Loucy (cell line): ENCODE results near the gene SMAP1.

Experiments
- EZH2phosphoT487 ChIP-seq: fragments of 200-600 bp; IDR thresholded peaks from 2 replicates; pipeline ENCODE4 v1.6.1; 2018; ENCODE audit warnings: antibody characterized with exemption, mild to moderate bottlenecking, moderate library complexity, borderline replicate concordance
- TF ChIP-seq, protein P1 (sequence below): fragments of 200-600 bp; sonication (generic); conservative IDR thresholded peaks from 2 replicates; pipeline ENCODE4 v1.5.1; 2014; ENCODE audit warnings: mild to moderate bottlenecking, antibody characterized with exemption, low read length

DNA sequence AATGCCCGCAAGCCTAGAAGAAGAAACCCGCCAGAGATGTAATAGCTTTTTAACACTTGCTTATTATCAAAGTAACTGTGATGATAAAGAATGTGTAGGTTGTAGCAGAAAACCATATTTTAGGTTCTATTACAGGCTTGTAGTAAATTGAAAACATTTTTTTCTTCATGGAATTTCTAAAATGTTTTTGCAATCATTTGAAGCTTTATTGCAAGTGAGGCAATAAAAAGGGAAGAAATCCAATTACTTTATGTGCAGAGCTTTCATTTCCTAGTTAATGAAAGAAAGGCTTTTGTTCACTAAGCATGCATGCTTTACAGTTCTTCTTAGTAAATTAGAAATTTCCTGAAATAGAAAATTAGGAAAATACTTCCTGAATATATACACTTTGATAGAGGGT is 154.1 kb downstream of the SMAP1 start:
- TF ChIP-seq, protein P1, sequence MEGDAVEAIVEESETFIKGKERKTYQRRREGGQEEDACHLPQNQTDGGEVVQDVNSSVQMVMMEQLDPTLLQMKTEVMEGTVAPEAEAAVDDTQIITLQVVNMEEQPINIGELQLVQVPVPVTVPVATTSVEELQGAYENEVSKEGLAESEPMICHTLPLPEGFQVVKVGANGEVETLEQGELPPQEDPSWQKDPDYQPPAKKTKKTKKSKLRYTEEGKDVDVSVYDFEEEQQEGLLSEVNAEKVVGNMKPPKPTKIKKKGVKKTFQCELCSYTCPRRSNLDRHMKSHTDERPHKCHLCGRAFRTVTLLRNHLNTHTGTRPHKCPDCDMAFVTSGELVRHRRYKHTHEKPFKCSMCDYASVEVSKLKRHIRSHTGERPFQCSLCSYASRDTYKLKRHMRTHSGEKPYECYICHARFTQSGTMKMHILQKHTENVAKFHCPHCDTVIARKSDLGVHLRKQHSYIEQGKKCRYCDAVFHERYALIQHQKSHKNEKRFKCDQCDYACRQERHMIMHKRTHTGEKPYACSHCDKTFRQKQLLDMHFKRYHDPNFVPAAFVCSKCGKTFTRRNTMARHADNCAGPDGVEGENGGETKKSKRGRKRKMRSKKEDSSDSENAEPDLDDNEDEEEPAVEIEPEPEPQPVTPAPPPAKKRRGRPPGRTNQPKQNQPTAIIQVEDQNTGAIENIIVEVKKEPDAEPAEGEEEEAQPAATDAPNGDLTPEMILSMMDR, result no peak
- no peak for TF ChIP-seq EZH2phosphoT487
